ENCODE measurements around the gene PPM1M. TPM values are rescaled to one million over a fixed set of nuclear protein-coding genes. Genes with fewer than 3 reads are reported as not detected.

PPM1M gene
- total RNA-seq, 1 donor from 2014 or later, result 1.1 TPM

- H3K36me3 Mint-ChIP-seq, result peaks cover 4% of the 10 kb centered on the region
- no peak overlapping the region for H3K27ac Mint-ChIP-seq
- H3K4me3 Mint-ChIP-seq, result no peak overlapping the region
- H3K4me1 Mint-ChIP-seq, result peaks cover 2% of the 10 kb centered on the region
- Histone ChIP-seq H3K36me3 (no peaks in the 10 kb centered on the region), H3K4me3 (no peak overlapping the region), H3K27ac (no peak overlapping the region), H3K9ac (no peak overlapping the region), H3K4me2 (no peak overlapping the region), H3K27me3 (no peaks in the 10 kb centered on the region), H4K20me1 (ENCODE audit: low read depth) (no peaks in the 10 kb centered on the region), H3F3A (ENCODE audit: low read depth) (no peaks in the 10 kb centered on the region), H3K79me2 (ENCODE audit: low read depth) (no peaks in the 10 kb centered on the region), H3K4me1 (peaks cover 3% of the 10 kb centered on the region), H3K9me3 (ENCODE audit: low read depth) (no peaks in the 10 kb centered on the region), H2AFZ (replicated peaks) (no peak overlapping the region)
- TF ChIP-seq EZH2 (IDR thresholded peaks at IDR 0.05) (no peak), EZH2phosphoT487 (IDR thresholded peaks at IDR 0.05) (no peak)
- TF ChIP-seq, protein P1, sequence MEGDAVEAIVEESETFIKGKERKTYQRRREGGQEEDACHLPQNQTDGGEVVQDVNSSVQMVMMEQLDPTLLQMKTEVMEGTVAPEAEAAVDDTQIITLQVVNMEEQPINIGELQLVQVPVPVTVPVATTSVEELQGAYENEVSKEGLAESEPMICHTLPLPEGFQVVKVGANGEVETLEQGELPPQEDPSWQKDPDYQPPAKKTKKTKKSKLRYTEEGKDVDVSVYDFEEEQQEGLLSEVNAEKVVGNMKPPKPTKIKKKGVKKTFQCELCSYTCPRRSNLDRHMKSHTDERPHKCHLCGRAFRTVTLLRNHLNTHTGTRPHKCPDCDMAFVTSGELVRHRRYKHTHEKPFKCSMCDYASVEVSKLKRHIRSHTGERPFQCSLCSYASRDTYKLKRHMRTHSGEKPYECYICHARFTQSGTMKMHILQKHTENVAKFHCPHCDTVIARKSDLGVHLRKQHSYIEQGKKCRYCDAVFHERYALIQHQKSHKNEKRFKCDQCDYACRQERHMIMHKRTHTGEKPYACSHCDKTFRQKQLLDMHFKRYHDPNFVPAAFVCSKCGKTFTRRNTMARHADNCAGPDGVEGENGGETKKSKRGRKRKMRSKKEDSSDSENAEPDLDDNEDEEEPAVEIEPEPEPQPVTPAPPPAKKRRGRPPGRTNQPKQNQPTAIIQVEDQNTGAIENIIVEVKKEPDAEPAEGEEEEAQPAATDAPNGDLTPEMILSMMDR (IDR thresholded peaks at IDR 0.05), result no peak
- H3K9me3 Mint-ChIP-seq, result no peaks in the 10 kb centered on the region
- DNase-seq (ENCODE audit: low spot score), result no peak
- H3K27me3 Mint-ChIP-seq (ENCODE audit: insufficient read depth, low read depth), result peaks cover 2% of the 10 kb centered on the region
Measured at GRCh38 chr3:52221141-52221562, 24.4 kb upstream of the PPM1M start.

GRCh38 chr3:52221563-52222318, 23.8 kb upstream of the PPM1M start:
- Mint-ChIP-seq H3K4me1 (peaks cover 2% of the 10 kb centered on the region), H3K36me3 (peaks cover under 1% of the 10 kb centered on the region), H3K9me3 (no peaks in the 10 kb centered on the region), H3K4me3 (no peak overlapping the region), H3K27ac (no peak overlapping the region), H3K27me3 (ENCODE audit: insufficient read depth, low read depth) (peaks cover 2% of the 10 kb centered on the region)
- H4K20me1 ChIP-seq (ENCODE audit: low read depth), result no peaks in the 10 kb centered on the region
- H3K27me3 ChIP-seq, result no peaks in the 10 kb centered on the region
- H3K79me2 ChIP-seq (ENCODE audit: low read depth), result no peaks in the 10 kb centered on the region
- peaks cover 3% of the 10 kb centered on the region for H3K4me1 ChIP-seq
- TF ChIP-seq EZH2 (IDR thresholded peaks at IDR 0.05) (no peak), EZH2phosphoT487 (IDR thresholded peaks at IDR 0.05) (no peak)
- TF ChIP-seq, protein P1 (IDR thresholded peaks at IDR 0.05), result no peak
- no peaks in the 10 kb centered on the region for H3K9me3 ChIP-seq (ENCODE audit: low read depth)
- H3K4me2 ChIP-seq, result no peak overlapping the region
- no peak overlapping the region for H3K27ac ChIP-seq
- no peaks in the 10 kb centered on the region for H3F3A ChIP-seq (ENCODE audit: low read depth)
- DNase-seq (ENCODE audit: low spot score), result no peak
- no peak overlapping the region for H3K9ac ChIP-seq
- H2AFZ ChIP-seq (replicated peaks), result no peak overlapping the region
- no peak overlapping the region for H3K4me3 ChIP-seq
- no peaks in the 10 kb centered on the region for H3K36me3 ChIP-seq

DNA sequence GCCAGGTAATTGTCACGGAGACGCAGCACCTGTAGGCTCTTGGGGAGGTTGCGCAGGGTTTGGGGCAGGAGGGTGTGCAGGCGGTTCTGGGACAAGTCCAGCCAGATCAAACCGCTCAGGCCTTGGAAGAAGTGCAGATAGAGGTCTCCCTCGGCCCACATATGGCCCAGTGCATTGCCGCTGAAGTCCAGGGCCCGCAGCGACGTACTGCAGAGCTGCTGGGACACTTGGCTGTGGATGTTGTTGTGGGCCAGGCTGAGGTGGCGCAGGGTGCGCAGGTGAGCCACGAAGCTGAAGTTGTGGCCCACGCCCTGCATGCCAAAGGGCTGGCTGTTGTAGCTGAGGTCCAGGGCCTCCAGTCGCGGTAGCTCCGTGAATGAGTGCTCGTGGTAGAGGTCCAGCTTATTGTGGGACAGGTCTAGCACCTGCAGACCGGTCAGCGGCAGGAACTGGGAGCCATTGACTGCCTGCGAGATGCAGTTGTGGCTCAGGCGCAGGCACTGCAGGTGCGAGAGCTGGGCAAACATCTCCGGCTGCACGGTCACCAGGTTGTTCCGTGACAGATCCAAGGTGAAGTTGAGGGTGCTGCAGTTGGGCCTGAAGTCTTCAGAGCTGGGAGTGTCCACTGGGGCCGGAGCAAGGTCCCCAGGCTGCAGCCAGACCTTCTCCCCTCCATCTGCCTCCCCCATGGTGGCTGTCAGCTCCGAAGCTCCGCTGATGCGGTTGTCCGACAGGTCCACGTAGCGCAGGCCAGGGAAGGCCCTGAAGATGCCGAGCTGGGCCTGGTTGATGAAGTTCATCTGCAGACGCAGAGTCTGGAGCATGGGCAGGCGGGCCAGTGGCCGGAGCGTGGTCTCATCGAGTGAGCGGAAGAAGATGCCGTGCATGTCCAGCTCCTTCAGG, 23.0 kb upstream of the PPM1M start:
- H3K9me3 ChIP-seq (ENCODE audit: low read depth), result no peaks in the 10 kb centered on the region
- no peaks in the 10 kb centered on the region for H3F3A ChIP-seq (ENCODE audit: low read depth)
- Mint-ChIP-seq H3K4me1 (peaks cover 2% of the 10 kb centered on the region), H3K9me3 (no peaks in the 10 kb centered on the region), H3K4me3 (no peak overlapping the region), H3K27me3 (ENCODE audit: insufficient read depth, low read depth) (peaks cover 4% of the 10 kb centered on the region), H3K36me3 (no peaks in the 10 kb centered on the region), H3K27ac (no peak overlapping the region)
- H4K20me1 ChIP-seq (ENCODE audit: low read depth), result no peaks in the 10 kb centered on the region
- peaks cover 3% of the 10 kb centered on the region for H3K4me1 ChIP-seq
- no peak overlapping the region for H2AFZ ChIP-seq (replicated peaks)
- H3K27ac ChIP-seq, result no peak overlapping the region
- TF ChIP-seq, protein P1 (IDR thresholded peaks at IDR 0.05), result no peak
- TF ChIP-seq EZH2phosphoT487 (IDR thresholded peaks at IDR 0.05) (no peak), EZH2 (IDR thresholded peaks at IDR 0.05) (no peak)
- H3K4me3 ChIP-seq, result no peak overlapping the region
- H3K4me2 ChIP-seq, result no peak overlapping the region
- DNase-seq (ENCODE audit: low spot score), result no peak
- no peaks in the 10 kb centered on the region for H3K36me3 ChIP-seq
- no peaks in the 10 kb centered on the region for H3K27me3 ChIP-seq
- no peaks in the 10 kb centered on the region for H3K79me2 ChIP-seq (ENCODE audit: low read depth)
- H3K9ac ChIP-seq, result no peak overlapping the region

Data from neural progenitor cell (in vitro differentiated cells).